Measurements from ENCODE around the gene SCAPER.

DNA sequence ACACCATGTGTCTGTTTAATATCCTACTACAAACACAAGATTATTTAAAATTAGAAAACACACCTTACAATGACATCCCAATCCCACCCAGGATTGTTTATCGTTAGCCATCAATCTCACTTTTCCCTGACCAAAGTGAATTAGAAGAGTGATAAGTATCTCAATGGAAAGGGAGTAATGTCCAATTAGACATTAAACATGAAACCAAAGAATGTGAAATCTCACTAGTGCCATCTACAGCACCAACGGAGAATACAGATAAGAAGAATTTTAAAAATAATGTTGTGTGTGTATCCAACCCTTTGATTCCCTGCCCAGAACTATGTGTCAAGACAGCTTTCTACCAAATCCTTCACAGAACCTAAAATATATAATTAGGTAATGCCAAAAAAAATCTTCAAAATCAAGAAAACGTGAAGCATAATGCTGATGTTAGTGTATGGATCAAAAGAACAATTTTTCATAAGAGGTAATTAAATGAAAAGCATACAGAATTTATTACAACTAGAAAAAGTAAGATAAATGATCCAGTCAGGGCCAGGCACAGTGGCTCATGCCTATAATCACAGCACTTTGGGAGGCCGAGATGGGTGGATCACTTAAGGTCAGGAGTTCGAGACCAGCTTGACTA is 64.2 kb downstream of the SCAPER start:
- TF ChIP-seq POLR2AphosphoS5 (IDR thresholded peaks at IDR 0.05): no peak
- TF ChIP-seq, protein P1, sequence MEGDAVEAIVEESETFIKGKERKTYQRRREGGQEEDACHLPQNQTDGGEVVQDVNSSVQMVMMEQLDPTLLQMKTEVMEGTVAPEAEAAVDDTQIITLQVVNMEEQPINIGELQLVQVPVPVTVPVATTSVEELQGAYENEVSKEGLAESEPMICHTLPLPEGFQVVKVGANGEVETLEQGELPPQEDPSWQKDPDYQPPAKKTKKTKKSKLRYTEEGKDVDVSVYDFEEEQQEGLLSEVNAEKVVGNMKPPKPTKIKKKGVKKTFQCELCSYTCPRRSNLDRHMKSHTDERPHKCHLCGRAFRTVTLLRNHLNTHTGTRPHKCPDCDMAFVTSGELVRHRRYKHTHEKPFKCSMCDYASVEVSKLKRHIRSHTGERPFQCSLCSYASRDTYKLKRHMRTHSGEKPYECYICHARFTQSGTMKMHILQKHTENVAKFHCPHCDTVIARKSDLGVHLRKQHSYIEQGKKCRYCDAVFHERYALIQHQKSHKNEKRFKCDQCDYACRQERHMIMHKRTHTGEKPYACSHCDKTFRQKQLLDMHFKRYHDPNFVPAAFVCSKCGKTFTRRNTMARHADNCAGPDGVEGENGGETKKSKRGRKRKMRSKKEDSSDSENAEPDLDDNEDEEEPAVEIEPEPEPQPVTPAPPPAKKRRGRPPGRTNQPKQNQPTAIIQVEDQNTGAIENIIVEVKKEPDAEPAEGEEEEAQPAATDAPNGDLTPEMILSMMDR (IDR thresholded peaks at IDR 0.05): peak in 2 of 6 experiments; percentile 34 to 37

Data from upper lobe of left lung (tissue), 4 donors.